ENCODE data around the gene NPR2.

- no peak for TF ChIP-seq CTCF (IDR thresholded peaks at IDR 0.05; ENCODE audit: poor library complexity)
- no peak for TF ChIP-seq EZH2 (IDR thresholded peaks at IDR 0.05; ENCODE audit: borderline replicate concordance)
These were observed 31.5 kb downstream of the NPR2 start for GRCh38 chr9:35822926-35823325.

Data from hepatocyte (in vitro differentiated cells).